ENCODE results near the gene TNS1.

DNA sequence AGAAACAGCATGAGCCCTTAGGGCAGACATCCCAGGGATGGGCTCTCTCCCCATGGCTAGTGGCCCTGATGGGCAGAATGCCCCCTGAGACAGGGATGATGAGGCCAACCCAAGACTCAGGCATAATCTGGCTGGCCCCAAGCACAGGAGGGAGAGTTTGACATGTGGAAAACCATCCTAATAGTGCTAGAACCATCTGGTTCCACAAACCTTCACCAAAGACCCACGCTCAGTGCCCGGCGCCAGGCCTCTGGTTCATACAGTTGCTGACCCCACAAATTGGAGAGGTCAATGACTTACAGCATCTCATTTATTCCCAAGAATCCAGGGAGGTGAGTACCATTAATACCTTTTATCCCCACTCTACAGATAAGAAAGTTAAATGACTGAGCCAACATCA, 95.5 kb downstream of the TNS1 start:
- TF ChIP-seq, protein P1, sequence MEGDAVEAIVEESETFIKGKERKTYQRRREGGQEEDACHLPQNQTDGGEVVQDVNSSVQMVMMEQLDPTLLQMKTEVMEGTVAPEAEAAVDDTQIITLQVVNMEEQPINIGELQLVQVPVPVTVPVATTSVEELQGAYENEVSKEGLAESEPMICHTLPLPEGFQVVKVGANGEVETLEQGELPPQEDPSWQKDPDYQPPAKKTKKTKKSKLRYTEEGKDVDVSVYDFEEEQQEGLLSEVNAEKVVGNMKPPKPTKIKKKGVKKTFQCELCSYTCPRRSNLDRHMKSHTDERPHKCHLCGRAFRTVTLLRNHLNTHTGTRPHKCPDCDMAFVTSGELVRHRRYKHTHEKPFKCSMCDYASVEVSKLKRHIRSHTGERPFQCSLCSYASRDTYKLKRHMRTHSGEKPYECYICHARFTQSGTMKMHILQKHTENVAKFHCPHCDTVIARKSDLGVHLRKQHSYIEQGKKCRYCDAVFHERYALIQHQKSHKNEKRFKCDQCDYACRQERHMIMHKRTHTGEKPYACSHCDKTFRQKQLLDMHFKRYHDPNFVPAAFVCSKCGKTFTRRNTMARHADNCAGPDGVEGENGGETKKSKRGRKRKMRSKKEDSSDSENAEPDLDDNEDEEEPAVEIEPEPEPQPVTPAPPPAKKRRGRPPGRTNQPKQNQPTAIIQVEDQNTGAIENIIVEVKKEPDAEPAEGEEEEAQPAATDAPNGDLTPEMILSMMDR (IDR thresholded peaks at IDR 0.05; ENCODE audit: insufficient read depth, low read depth, low read length), result no peak
- TF ChIP-seq EZH2 (IDR thresholded peaks at IDR 0.05; ENCODE audit: insufficient read depth, low read length), result no peak
